Urinary bladder (tissue), 2 donors: ENCODE results near the gene NAA60. TPM values are rescaled to one million over a fixed set of nuclear protein-coding genes. Genes with fewer than 3 reads are reported as not detected.

Source experiments
- polyA plus RNA-seq: library from polyadenylated mRNA; stranded (reverse); fragments of 200-250 nt; gene quantifications from one replicate; pipeline ENCODE4 v1.2.3, GENCODE V29; 2013
- small RNA-seq: library from RNA; depleted of rRNA; stranded (forward); fragments of <200 nt; gene quantifications from one replicate; pipeline ENCODE3, GENCODE V24; 2014
- total RNA-seq: library from RNA; depleted of rRNA; stranded (reverse); fragments of >200 nt; gene quantifications from one replicate; pipeline ENCODE4 v1.2.3, GENCODE V29; 2014
- donor health status: healthy.

NAA60 gene
- total and polyA plus RNA-seq, 2 donors, result 15.8 to 47.1 TPM

Small RNA genes lying within 50 kb of the gene (small RNA-seq; reads per million reads assigned to genes)
- gene MIR6126, result not detected

Other genes starting within 250 kb of the NAA60 start
- 15.2 TPM for gene ZNF200, start 208.5 kb upstream of the NAA60 start, total RNA-seq
- 5.2 TPM for gene ZNF200, start 208.5 kb upstream of the NAA60 start, polyA plus RNA-seq
- 0.58 TPM for gene MEFV, start 187.0 kb upstream of the NAA60 start, total RNA-seq
- gene MEFV, start 187.0 kb upstream of the NAA60 start, polyA plus RNA-seq, result 0.80 TPM
- gene ZNF263, start 160.2 kb upstream of the NAA60 start, total RNA-seq, result 39.7 TPM
- 35.8 TPM for gene ZNF263, start 160.2 kb upstream of the NAA60 start, polyA plus RNA-seq
- gene TIGD7, start 138.2 kb upstream of the NAA60 start, total RNA-seq, result 18.5 TPM
- 9.6 TPM for gene TIGD7, start 138.2 kb upstream of the NAA60 start, polyA plus RNA-seq
- gene ZNF75A, start 138.2 kb upstream of the NAA60 start, total RNA-seq, result 45.4 TPM
- 16.4 TPM for gene ZNF75A, start 138.2 kb upstream of the NAA60 start, polyA plus RNA-seq
- gene OR2C1, start 87.8 kb upstream of the NAA60 start, total RNA-seq, result 0.85 TPM
- gene OR2C1, start 87.8 kb upstream of the NAA60 start, polyA plus RNA-seq, result 0.09 TPM
- 7.9 TPM for gene ZSCAN32, start 42.7 kb upstream of the NAA60 start, total RNA-seq
- 13.7 TPM for gene ZSCAN32, start 42.7 kb upstream of the NAA60 start, polyA plus RNA-seq
- 5.9 TPM for gene ZNF174, start 42.5 kb upstream of the NAA60 start, total RNA-seq
- gene ZNF174, start 42.5 kb upstream of the NAA60 start, polyA plus RNA-seq, result 15.9 TPM
- 4.1 TPM for gene ZNF597, start 176 bp upstream of the NAA60 start, total RNA-seq
- gene ZNF597, start 176 bp upstream of the NAA60 start, polyA plus RNA-seq, result 1.9 TPM
- gene C16orf90, start 51.8 kb downstream of the NAA60 start, total RNA-seq, result not detected
- gene C16orf90, start 51.8 kb downstream of the NAA60 start, polyA plus RNA-seq, result not detected
- gene CLUAP1, start 57.3 kb downstream of the NAA60 start, total RNA-seq, result 25.7 TPM
- gene CLUAP1, start 57.3 kb downstream of the NAA60 start, polyA plus RNA-seq, result 26.0 TPM
- gene NLRC3, start 133.7 kb downstream of the NAA60 start, total RNA-seq, result 1.2 TPM
- 0.49 TPM for gene NLRC3, start 133.7 kb downstream of the NAA60 start, polyA plus RNA-seq
- gene SLX4, start 167.9 kb downstream of the NAA60 start, total RNA-seq, result 4.4 TPM
- 2.7 TPM for gene SLX4, start 167.9 kb downstream of the NAA60 start, polyA plus RNA-seq
- gene DNASE1, start 211.0 kb downstream of the NAA60 start, total RNA-seq, result 25.2 TPM
- 9.4 TPM for gene DNASE1, start 211.0 kb downstream of the NAA60 start, polyA plus RNA-seq